VCaP (cell line): ENCODE data around the gene KCTD21.

Experiments
- H3K27ac ChIP-seq: fragments of 450-650 bp; 2 replicates; pipeline ENCODE4 v1.5.1; 2017
- TF ChIP-seq, protein P1 (sequence below): fragments of 450-650 bp; conservative IDR thresholded peaks from 2 replicates; pipeline ENCODE4 v1.5.1; 2017; ENCODE audit warnings: mild to moderate bottlenecking, moderate library complexity

KCTD21 gene

DNA sequence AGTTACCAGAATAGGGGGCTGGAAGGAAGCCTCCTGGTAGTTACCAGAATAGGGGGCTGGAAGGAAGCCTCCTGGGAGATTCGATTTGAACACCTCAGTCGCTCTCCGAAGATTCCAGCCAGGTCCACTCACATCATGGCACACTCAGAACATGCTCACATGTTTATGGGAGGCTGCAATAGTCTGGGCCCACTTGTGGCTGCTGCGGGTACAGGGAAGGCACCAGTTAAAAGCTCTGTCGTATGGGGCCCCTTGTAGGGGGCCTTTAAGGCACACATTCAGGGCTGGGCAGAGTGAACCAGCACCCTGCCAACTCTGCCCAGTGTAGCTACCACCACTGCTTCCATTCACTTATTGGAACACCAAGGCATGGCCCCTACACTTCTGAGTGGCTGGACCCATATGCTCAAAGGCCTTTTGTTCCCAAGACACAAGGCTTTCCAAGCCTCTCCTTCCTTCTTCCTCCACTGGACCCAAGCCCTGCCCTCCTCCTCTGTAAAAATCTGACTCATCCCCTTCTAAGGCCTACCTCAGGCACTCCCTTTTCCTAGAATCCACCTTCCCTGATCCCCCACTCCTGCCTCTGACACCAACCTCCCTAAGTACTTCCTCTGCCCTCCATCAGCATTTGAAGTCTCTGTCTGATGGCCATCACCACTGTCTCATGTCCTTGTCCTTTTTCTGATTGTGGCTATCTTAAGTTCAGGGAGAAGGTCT, 28.3 kb upstream of the KCTD21 start:
- TF ChIP-seq, protein P1, sequence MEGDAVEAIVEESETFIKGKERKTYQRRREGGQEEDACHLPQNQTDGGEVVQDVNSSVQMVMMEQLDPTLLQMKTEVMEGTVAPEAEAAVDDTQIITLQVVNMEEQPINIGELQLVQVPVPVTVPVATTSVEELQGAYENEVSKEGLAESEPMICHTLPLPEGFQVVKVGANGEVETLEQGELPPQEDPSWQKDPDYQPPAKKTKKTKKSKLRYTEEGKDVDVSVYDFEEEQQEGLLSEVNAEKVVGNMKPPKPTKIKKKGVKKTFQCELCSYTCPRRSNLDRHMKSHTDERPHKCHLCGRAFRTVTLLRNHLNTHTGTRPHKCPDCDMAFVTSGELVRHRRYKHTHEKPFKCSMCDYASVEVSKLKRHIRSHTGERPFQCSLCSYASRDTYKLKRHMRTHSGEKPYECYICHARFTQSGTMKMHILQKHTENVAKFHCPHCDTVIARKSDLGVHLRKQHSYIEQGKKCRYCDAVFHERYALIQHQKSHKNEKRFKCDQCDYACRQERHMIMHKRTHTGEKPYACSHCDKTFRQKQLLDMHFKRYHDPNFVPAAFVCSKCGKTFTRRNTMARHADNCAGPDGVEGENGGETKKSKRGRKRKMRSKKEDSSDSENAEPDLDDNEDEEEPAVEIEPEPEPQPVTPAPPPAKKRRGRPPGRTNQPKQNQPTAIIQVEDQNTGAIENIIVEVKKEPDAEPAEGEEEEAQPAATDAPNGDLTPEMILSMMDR = no peak
- H3K27ac ChIP-seq = no peak overlapping the region

DNA sequence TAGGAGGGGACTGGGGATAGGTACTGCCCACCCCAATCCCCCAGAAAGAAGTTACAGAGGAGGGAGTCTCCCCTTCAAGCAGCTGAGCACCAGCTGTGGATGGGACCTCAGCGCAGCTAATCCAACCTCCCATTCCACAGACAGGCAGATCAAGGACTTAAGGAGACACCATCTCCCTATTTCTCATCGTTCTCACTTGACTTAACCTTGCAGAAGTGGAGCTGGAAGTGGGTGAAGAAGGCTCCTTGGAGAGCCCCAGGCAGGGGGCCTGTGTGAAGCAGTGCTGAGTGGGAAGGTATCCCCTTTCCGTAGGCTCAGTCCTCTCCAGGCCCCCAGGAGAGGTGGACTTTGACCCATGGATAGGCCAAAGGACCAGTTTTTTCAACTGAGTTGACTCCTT, 27.6 kb upstream of the KCTD21 start:
- H3K27ac ChIP-seq = no peak overlapping the region
- TF ChIP-seq, protein P1 = no peak

DNA sequence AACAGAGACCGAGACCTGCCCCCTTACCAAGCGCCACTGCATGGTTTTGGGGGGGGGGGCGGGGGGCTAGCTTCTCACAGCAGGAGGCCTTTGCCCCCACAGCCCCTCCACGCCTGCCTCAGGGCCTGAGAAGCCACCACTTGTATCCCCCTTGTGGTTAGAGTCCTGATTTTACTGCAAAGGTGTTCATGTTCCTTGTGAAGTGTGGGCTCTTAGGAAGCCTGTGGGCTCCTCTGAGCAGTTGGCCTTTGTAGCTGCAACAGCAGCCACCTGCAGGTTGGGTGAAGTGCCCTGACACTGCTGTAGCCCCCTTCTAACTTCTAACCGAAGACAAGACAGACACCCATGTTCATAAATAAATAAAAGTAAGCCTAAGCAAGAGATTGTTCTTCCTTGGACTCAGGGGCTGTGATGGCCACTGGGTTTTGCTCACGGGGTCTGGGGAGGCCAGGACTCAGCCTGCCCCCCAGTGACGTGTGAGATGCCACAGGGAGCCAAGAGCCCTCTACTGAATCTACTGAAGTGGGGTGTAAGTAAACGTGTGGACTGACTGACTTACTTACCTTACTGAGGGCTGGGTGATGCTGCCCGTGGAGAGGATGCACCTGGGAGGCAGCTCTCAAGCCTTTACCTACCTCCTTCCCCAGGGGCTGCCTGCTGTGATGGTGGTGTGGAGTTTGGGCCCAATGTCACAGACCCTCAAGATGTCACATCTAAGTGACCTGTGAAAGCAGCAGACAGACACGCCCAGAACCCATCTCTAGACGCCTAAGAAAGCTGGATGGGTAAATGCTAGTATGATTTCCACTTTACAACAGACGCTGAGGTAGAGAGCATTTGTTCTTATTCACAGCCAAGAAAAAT, 26.1 kb upstream of the KCTD21 start:
- TF ChIP-seq, protein P1 = no peak
- H3K27ac ChIP-seq = no peak overlapping the region

DNA sequence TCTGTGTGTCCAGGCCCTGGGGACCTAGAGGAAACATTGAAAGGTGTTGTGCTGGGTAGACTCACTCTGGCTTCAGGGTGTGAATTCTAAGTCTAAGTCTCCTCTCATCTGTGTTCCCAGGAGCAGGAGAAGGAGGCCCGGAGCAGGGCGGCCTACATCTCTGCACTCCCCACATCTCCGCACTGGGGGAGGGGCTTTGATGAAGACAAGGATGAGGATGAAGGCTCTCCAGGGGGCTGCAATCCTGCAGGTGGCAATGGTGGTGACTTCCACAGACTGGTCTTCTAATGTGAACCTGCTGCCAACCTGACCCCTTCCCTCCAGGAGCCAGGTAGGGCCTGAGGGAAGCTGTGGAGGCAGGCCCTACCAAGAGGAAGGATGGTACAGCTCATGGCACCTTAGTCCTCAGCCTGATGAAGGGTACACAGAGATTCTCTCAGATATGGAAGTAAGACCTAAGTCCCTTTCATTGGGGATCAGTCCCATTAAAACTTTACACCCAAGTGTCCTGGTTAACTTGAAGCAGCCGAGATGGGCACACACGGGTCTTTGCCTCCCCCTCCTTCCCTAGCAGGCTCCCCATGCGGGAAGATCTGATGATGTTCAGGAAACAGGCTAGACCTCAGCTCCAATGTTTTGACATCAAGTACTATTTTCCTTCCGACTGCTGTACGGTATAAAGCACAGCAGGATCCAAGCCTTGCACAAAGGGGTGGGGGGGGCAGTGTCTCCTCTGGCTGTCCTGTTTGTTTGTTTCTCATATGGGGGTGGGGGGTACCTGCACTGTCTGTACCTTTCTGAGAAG, 25.3 kb upstream of the KCTD21 start:
- H3K27ac ChIP-seq = no peak overlapping the region
- TF ChIP-seq, protein P1 = no peak

DNA sequence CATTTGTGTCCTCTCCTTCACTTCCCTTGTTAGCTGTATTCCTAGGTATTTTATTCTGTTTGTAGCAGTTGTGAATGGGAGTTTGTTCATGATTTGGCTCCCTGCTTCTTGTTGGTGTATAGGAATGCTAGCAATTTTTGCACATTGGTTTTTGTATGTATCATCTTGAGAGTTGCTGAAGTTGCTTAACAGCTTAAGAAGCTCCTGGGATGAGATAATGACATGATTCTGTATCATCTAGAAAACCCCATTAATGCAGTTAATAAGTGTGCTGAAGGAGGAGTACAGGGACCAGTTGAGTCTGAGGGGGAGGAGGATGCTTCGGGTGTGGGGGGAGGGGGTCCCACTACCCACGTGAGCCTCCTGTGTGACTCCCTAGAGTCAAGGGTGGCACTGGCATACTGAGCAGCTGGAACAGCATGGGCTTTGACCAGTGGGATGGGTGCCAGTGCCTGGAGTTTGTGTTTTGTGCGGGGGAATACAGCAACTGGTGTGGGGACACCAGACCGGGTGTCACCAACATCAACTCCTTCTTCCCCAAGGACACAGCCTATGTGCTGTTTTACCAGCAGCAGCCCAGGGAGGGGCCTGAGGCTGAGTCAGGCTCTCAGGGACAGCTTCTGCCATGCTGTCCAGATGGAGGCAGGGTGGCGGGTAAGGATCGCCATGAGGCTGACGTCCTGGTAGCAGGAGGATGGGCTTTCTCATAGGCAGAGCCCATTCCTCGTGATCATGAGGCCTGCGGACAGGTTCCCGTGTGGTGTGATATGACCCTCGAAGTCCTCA, 24.4 kb upstream of the KCTD21 start:
- TF ChIP-seq, protein P1 = no peak
- no peak overlapping the region for H3K27ac ChIP-seq

DNA sequence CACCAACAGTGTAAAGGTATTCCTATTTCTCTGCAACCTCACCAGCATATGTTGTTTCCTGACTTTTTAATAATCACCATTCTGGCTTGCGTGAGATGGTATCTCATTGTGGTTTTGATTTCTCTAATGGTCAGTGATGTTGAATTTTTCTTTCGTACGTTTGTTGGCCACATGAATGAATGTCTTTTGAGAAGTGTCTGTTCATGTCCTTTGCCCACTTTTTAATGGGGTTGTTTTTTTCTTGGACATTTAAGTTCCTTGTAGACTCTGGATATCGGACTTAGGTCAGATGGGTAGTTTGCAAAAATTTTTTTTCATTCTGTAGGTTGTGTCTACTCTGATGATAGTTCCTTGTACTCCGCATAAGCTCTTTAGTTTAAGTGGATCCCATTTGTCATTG, 23.1 kb upstream of the KCTD21 start:
- TF ChIP-seq, protein P1 = no peak

More for the DNA sequence above, 23.1 kb upstream of the KCTD21 start:
- H3K27ac ChIP-seq = no peak overlapping the region
